Choroid plexus epithelial cell (primary cell): ENCODE data around the gene RUNX1.

Source experiments
- DNase-seq: peaks from one replicate; pipeline ENCODE4 v3.0.0-alpha.2; 2010; ENCODE audit warnings: low read depth
- H3K4me3 ChIP-seq: 2 replicates; pipeline ENCODE4 v1.5.1; 2011; ENCODE audit warnings: low read depth, mild to moderate bottlenecking, control low read depth, low read length, moderate library complexity
- TF ChIP-seq, protein P1 (sequence below): conservative IDR thresholded peaks from 2 replicates; pipeline ENCODE4 v1.5.1; 2011; ENCODE audit warnings: low read depth, mild to moderate bottlenecking, control low read depth, inconsistent platforms, low read length, moderate library complexity

Gene RUNX1

DNA sequence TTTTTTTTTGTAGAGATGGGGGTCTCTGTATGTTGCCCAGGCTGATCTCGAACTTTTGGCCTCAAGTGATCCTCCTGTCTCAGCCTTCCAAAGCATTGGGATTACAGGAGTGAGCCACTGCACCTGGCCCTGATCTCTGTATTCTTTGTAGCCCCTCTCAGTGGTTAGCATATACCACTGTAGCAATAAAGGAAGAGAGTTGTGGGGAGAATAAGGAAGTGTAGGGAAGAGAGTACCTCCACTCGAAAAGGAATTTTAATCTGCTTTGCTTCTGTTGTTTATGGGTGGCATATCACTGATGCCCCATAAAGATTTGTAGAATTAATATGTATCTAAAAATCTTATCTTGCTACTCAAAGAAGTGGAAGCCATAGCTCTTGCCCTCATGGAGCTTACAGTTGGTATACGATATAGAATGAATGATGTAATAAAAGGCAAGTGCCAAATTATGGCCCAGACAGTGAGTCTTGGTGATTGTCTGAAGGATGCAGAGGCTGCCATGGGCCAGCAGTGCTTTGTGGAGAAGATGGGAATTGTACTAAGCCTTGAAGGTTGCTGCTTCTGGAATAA is 284.3 kb downstream of the RUNX1 start:
- TF ChIP-seq, protein P1, sequence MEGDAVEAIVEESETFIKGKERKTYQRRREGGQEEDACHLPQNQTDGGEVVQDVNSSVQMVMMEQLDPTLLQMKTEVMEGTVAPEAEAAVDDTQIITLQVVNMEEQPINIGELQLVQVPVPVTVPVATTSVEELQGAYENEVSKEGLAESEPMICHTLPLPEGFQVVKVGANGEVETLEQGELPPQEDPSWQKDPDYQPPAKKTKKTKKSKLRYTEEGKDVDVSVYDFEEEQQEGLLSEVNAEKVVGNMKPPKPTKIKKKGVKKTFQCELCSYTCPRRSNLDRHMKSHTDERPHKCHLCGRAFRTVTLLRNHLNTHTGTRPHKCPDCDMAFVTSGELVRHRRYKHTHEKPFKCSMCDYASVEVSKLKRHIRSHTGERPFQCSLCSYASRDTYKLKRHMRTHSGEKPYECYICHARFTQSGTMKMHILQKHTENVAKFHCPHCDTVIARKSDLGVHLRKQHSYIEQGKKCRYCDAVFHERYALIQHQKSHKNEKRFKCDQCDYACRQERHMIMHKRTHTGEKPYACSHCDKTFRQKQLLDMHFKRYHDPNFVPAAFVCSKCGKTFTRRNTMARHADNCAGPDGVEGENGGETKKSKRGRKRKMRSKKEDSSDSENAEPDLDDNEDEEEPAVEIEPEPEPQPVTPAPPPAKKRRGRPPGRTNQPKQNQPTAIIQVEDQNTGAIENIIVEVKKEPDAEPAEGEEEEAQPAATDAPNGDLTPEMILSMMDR: no peak
- H3K4me3 ChIP-seq: no peak overlapping the region
- DNase-seq: no peak

DNA sequence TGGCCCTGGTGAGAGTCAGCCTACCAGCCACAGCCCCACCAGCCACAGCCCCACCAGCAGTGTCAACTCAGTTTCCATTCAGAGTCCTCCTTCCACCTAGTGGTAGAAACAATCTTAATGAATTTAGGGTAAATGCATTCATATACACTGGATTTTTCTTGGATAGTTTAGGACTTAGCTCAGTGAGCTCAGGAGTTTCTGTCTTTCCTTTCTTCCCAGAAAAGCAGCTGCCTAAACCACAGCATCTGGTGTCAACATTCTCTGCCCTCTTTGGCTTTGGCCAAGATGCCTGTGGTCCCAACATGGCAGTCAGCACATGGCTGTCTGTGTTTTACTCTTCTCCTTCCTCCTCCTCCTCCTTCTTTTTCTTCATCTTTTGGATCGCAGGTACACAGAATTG is 286.3 kb downstream of the RUNX1 start:
- TF ChIP-seq, protein P1: peak; percentile 27
- DNase-seq: peak; percentile 62
- no peak overlapping the region for H3K4me3 ChIP-seq

DNA sequence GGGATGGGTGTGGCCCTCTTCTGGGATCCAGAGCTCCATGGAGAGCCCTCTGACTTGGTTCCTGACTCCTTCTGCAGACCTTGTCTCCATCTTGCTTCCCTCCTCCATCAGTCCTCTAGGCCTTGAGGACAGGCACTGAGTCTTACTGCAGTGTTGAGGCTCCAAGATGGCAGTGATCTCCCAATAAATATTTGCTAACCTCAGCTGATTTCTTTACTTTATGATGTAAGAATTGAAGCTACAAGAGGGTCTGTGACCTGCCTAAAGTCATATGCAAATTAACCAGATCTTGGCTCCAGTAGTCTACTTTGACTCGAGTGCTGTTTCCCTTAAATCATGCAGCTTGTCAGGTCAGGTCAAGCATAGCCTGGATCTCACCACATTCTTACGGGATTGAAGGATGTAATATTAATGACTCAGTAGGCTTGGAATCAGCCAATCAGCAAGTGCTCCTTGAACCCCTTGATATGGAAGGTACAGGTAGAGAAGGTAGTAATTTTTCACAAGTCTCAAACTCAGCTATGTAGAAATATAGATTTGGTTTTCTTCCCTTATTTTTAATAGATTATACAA is 287.3 kb downstream of the RUNX1 start:
- TF ChIP-seq, protein P1: no peak
- H3K4me3 ChIP-seq: no peak overlapping the region
- DNase-seq: peak; percentile 36

DNA sequence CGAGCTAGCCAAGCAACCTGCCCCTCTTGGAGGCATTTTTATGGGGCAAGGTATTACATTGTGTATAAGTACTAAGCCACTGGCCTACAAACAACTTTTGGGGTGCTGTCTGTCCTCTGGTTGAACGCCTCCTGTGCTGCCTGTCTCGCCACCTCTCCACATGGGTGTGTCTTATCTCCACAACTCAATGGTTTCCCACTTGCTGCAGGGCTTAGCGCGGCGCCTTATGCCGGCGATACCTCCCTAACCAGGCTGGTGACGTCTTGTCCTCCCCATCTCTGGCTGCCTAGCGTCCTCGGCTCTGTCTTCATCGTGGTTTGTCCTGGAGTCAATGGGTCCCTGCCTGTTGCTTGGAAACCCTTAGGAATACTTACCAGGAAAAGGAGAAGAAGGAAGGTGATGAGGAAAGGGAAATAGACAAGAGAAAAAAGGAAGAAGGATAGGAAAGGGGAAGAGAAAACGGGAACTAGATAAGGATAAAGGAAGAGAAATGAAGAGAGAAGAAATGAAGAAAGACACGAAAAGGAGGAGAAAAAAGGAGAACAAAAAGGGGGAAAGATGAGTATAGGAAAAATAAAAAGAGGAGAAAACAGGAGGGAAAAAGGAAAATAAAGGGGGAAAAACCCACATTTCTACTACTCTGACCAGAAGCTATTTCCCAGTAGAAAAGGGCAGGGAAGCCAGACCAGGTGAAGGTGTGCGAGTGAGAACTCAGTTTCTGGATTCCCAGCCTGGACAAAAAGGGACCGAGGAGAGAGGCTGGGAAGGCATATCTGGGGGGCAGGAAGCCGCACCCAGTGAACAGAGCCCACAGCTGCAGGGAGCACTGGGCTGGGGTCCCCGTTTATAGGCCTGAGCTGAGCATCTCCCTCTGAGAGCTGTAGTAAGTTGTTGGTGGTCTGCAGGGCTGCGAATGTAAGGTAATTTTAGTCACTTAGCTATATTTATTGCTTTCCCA is 294.1 kb downstream of the RUNX1 start:
- no peak overlapping the region for H3K4me3 ChIP-seq
- TF ChIP-seq, protein P1: no peak
- DNase-seq: no peak

DNA sequence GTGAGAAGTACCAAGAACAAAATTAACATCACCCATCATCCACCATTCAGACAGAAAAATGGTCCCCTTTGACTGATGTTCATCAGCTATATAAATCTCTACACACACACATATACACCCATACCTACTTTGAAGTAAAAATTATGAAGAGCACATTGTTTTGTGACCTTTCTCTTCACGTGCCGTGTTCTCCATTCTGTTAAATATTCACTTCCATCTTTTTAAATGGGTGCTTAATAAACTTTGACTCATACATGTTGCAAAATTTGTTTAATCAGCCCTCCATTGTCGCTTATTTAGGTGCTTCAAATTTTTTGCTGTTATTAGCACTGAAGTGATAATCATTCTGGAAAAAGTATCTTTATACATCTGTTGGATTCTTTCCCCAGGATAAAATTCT is 300.2 kb downstream of the RUNX1 start:
- no peak overlapping the region for H3K4me3 ChIP-seq
- TF ChIP-seq, protein P1: no peak
- DNase-seq: no peak

DNA sequence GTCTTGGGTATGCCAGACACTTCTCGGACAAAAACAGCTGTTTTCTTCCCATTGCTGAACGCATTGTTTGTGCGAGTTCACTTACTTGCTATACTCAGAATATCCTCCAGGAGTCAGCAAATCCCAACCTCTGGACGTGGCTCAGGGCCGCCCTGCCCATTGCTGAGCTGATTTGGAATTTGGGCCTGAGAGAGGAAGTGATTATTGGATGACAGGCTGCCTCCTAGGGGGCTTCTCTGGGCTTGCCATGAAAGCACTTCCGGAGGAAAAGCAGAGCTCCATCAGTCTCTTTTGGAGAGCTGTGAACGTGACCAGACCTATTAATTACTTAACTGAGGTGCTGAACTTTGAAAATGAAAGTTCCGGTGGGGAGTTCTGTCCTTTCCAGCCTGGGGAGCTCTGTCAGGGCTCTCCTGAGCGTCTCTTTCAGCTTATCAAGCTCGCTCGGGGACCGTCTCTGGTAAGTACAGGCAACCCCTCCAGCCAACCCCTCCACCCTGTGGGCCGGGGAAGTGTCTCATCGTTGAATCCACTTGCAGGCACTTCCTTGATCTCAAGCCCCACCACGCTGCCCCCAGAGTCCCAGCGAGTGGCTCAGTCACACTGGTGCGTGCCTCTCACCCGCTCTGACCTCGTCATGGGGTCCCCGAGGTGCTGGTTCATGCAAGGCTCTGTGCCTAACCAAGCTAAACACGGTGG is 303.4 kb downstream of the RUNX1 start:
- DNase-seq: peak; percentile 93
- TF ChIP-seq, protein P1: peak; percentile 92
- peak overlapping the region; percentile 32 for H3K4me3 ChIP-seq
